Measurements from ENCODE around the gene HNRNPM. TPM values are rescaled to one million over a fixed set of nuclear protein-coding genes. Genes with fewer than 3 reads are reported as not detected.
"Not testable (repeated sequence)": the region's sequence is repeated elsewhere in the genome, so short reads cannot be mapped to it uniquely, and the experiment has no call there.

Gene HNRNPM
- total RNA-seq, 1 donor from 2014 or later, result 66.9 TPM

GRCh38 chr19:8506402-8506957 lies 61.7 kb downstream of the HNRNPM start:
- ATAC-seq (peak; percentile 9), DNase-seq (ENCODE audit: low spot score) (no peak)

GRCh38 chr19:8510589-8511115 lies 65.9 kb downstream of the HNRNPM start:
- no peak for ATAC-seq

GRCh38 chr19:8511573-8512101 lies 66.9 kb downstream of the HNRNPM start:
- no peak for ATAC-seq
- no peak for DNase-seq (ENCODE audit: low spot score)

More at GRCh38 chr19:8510589-8511115, 65.9 kb downstream of the HNRNPM start:
- DNase-seq (ENCODE audit: low spot score), result no peak

- DNase-seq (ENCODE audit: low spot score) (no peak), ATAC-seq (no peak)
These were observed 67.6 kb downstream of the HNRNPM start for GRCh38 chr19:8512115-8512967.

GRCh38 chr19:8513036-8513686 lies 68.4 kb downstream of the HNRNPM start:
- no peak for ATAC-seq
- no peak for DNase-seq (ENCODE audit: low spot score)

GRCh38 chr19:8513687-8514504 lies 69.1 kb downstream of the HNRNPM start, which contains the start of gene ZNF414:
Gene ZNF414 (minus strand): TSS chr19:8514167. CDS start chr19:8514046, 121 bp downstream.
- DNase-seq (ENCODE audit: low spot score) (peak; percentile 96), ATAC-seq (peak; percentile 93)

- not testable (repeated sequence) for ATAC-seq; DNase-seq (ENCODE audit: low spot score)
These were observed 69.8 kb downstream of the HNRNPM start for GRCh38 chr19:8514505-8515009.

GRCh38 chr19:8515317-8515716 lies 70.5 kb downstream of the HNRNPM start:
- DNase-seq (ENCODE audit: low spot score) (no peak), ATAC-seq (no peak)

- no peak for DNase-seq (ENCODE audit: low spot score)
- ATAC-seq, result no peak
These were observed 73.0 kb downstream of the HNRNPM start for GRCh38 chr19:8517551-8518442.

GRCh38 chr19:8518536-8518935 lies 73.8 kb downstream of the HNRNPM start:
- ATAC-seq (no peak), DNase-seq (ENCODE audit: low spot score) (no peak)

- DNase-seq (ENCODE audit: low spot score), result no peak
- ATAC-seq, result no peak
These were observed 74.6 kb downstream of the HNRNPM start for GRCh38 chr19:8519388-8519787.

GRCh38 chr19:8525401-8525684 lies 80.6 kb downstream of the HNRNPM start:
- no peak for DNase-seq (ENCODE audit: low spot score)

GRCh38 chr19:8526345-8527091 lies 81.7 kb downstream of the HNRNPM start:
- DNase-seq (ENCODE audit: low spot score) (peak; percentile 90), ATAC-seq (peak; percentile 71)

More at GRCh38 chr19:8525401-8525684, 80.6 kb downstream of the HNRNPM start:
- ATAC-seq, result no peak

GRCh38 chr19:8528500-8528899 lies 83.7 kb downstream of the HNRNPM start:
- no peak for ATAC-seq
- no peak for DNase-seq (ENCODE audit: low spot score)

- ATAC-seq (no peak), DNase-seq (ENCODE audit: low spot score) (no peak)
These were observed 84.7 kb downstream of the HNRNPM start for GRCh38 chr19:8529369-8530006.

GRCh38 chr19:8530061-8530679 lies 85.4 kb downstream of the HNRNPM start:
- no peak for DNase-seq (ENCODE audit: low spot score)
- ATAC-seq, result no peak

- ATAC-seq (no peak), DNase-seq (ENCODE audit: low spot score) (no peak)
These were observed 86.7 kb downstream of the HNRNPM start for GRCh38 chr19:8531470-8531869.

GRCh38 chr19:8532225-8532624 lies 87.5 kb downstream of the HNRNPM start:
- DNase-seq (ENCODE audit: low spot score) (no peak), ATAC-seq (no peak)
